Activated CD4-positive, CD25-positive, alpha-beta regulatory T cell treated with anti-CD3 and anti-CD28 coated beads, Interleukin-2, amount 50 U/mL, for 16 hours (primary cell): ENCODE data around the gene C13orf46.
"Not testable (repeated sequence)": the region's sequence is repeated elsewhere in the genome, so short reads cannot be mapped to it uniquely, and the experiment has no call there.

Experiments
- DNase-seq: peaks from one replicate; pipeline ENCODE4 v3.0.0-alpha.2; 2020; ENCODE audit warnings: low read depth, low spot score

C13orf46 gene

GRCh38 chr13:113992276-113993005, 18.6 kb upstream of the C13orf46 start:
- no peak for DNase-seq

- no peak for DNase-seq
Observed at GRCh38 chr13:113991676-113992179, 17.9 kb upstream of the C13orf46 start.

GRCh38 chr13:113991191-113991669, 17.4 kb upstream of the C13orf46 start:
- DNase-seq, result no peak

GRCh38 chr13:113990321-113990837, 16.5 kb upstream of the C13orf46 start:
- no peak for DNase-seq

GRCh38 chr13:113989585-113990300, 15.9 kb upstream of the C13orf46 start:
- no peak for DNase-seq

- not testable (repeated sequence) for DNase-seq
Observed at GRCh38 chr13:113988859-113989258, 15.0 kb upstream of the C13orf46 start.

- no peak for DNase-seq
Observed at GRCh38 chr13:113982296-113982661, 8.4 kb upstream of the C13orf46 start.

GRCh38 chr13:113981611-113982295, 7.9 kb upstream of the C13orf46 start:
- DNase-seq, result no peak

- no peak for DNase-seq
Observed at GRCh38 chr13:113981194-113981605, 7.3 kb upstream of the C13orf46 start.

- DNase-seq, result no peak
Observed at GRCh38 chr13:113980489-113981064, 6.7 kb upstream of the C13orf46 start.

- DNase-seq, result no peak
Observed at GRCh38 chr13:113979791-113980471, 6.1 kb upstream of the C13orf46 start.

- DNase-seq, result no peak
Observed at GRCh38 chr13:113978741-113979481, 5.0 kb upstream of the C13orf46 start.

- DNase-seq, result no peak
Observed at GRCh38 chr13:113977976-113978375, 4.1 kb upstream of the C13orf46 start.

GRCh38 chr13:113976711-113977684, 3.1 kb upstream of the C13orf46 start:
- no peak for DNase-seq

GRCh38 chr13:113975416-113975815, 1.5 kb upstream of the C13orf46 start:
- no peak for DNase-seq

GRCh38 chr13:113974304-113975281, 717 bp upstream of the C13orf46 start:
- no peak for DNase-seq

GRCh38 chr13:113972451-113973217, 1.2 kb downstream of the C13orf46 start:
- no peak for DNase-seq
